Stimulated activated CD4-positive, alpha-beta T cell treated with anti-CD3 and anti-CD28 coated beads, Interleukin-12 subunit alpha, Interleukin-12 subunit beta, amount 100 ng/mL, for 24 hours (primary cell): ENCODE measurements around the gene CTRB2.

Experiments used
- DNase-seq, 2 experiments: peaks; one replicate each; pipeline ENCODE4 v3.0.0-alpha.2; 2020; ENCODE audit warnings: low read depth in 2 of 2

The CTRB2 gene

DNA sequence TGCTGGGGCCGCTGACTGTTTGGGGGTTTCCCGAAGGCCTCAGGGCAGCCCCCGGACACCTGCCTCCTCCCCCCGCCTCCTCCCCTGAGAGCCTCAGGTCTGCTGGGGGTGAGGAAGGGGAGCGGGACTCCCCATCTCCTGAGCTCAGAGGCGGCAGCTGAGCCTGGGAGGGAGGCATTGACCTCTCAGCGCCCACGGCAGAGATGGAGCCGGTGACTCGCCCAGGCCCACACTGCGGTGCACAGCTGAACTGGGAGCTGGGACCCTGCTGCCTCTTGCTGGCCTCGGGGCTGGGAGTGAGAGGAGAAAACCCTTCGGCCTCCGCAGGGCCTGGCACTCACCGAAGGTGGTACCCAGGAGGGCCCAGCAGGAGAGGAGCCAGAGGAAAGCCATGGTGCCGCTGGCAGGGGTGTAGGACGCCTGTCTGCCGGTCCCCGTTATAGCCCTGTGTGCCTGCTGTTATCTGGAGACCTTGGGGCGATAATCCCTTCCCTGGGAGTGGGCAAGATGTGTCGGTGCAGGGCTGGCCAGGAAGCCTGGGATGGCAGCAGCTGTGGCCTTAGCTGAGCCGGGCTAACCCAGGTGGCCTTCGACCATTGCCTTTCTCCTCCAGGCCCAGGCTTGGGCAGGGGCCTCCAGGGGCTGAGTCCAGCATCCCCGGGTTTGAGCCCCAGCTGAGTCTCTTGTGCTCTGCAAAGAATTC is at the start of gene CTRB2:
TSS of gene CTRB2 (minus strand) at position 413 of the 703 bp plus-strand sequence. CDS start at position 393, 20 bp downstream.
- no peak for DNase-seq

- no peak for DNase-seq
Observed at GRCh38 chr16:75256059-75256571, 49.2 kb upstream of the CTRB2 start.

DNA sequence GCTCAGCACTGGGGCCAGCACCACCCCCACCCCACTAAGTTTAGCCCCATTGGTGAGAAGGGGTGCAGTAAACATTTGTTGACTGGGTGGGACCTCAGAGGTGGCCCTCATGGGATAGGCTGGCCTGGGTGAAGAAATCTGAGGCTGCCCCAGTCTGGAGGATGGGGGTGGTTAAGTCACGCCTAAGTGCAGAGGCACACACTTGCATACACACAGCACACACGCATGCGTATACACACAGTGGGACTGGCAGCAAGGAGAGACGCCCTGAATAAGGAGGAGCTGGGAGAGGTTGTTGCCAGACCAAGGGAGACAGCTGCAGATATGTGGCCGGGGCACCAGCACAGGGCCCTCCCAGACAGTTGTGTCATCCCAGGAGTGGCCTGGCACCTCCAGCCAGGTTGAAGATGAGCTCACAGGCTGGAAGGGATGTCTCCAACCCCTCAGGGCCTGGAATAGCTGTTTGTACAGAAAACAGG is 47.4 kb upstream of the CTRB2 start:
- DNase-seq = no peak

GRCh38 chr16:75252946-75253911 is 46.3 kb upstream of the CTRB2 start:
- no peak for DNase-seq

DNA sequence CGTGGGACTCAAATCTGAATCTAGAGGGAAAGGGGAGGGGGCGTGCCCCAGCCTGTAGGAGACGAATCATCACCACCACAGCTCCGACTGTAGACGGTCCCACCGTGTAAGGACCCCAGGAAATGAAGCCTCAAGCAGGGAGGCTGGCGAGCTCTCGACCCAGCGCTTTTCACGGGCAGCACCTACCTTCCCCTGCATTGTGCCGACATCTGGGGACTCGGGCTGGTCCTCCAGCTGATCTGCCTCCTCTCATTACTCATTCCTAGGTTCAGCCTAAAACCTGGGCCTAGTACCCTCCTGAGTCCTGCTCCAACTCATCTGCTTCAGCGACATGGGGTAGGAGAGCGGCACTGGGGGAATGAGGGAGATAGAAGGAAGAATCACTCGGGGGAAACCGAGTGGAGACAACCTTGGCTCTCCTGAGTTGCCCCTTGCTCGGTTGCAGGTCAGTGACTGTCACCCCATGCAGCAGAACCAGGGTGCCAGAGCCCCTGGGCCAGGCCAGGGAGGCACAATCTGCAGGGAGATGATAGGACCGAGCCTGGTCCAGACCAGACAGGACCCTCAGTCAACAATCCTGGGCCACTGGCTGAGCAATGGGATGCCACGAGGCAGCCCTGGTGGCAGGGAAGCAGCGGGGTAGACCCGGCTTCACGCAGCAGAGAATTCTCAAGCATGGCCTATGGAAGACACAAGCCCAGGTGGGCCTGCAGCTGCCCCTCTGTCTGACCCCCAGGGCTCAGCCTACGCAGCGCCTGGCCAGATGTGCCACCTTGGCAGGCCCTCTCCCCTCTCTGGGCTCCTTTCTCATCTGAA is 45.3 kb upstream of the CTRB2 start:
- no peak for DNase-seq

DNA sequence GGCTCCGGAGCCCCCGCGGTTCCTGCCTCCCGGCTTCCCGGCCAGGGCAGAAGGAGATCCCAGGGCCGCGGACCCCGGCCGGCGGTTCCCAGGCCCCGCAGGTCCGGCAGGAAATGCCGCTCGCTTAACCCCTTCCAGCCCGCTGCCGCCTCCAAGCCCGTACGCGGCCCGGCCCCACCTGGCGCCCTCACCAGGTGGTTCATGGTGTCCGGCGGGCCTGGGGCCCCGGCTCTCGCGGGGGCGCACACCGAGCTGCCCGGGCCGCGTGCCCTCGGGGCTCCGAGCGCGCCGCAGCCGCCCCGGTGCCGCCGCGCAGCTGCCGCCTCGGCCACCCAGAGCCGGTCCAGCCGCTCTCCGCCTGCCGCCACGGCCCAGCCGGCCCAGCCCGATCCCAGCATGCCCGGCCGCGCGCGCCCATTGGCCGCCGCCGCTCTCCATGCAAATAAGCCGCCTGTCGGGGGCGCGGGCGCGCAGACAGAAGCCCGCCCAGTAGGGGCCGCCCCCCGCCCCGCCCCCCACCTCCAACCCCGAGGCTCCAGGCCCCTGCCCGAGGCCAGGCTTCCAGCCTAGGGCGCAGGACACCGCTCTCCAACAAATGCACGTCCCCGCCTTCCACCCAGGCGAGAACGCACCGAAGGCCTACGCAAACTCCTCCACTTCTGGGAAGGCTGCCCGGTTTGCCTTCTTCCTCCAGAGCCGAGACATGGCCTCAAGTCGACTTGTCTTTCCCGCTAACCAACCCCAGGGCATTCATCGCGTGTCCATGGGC is 44.5 kb upstream of the CTRB2 start, which contains the start of gene BCAR1:
TSS of gene BCAR1 (minus strand) at position 345 of the 769 bp plus-strand sequence. CDS start at position 203, 142 bp downstream.
- no peak for DNase-seq

DNA sequence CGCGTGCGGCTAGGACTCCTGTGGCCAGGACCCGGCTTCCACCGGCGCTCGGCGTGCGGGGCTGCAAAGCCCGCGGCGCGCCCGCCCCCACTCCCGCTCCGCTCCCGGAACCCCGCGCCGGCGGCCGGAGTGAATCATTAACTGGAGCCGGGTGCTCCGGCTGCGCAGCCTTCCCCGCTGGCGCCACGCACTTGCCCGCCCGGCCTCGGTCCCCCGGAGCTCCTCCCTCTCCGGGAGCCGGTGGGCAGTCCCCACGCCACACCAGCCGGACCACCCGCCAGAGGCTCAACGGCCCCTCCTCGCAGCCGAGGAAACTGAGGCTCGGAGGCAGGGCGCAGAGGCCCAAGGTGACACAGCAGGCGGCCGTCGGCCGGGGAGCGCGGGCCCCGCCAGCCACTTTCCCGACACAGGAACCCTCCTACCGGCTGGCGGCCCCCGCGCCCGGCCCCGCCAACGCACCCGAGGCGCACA is 43.9 kb upstream of the CTRB2 start:
- no peak for DNase-seq

- DNase-seq = no peak
Observed at GRCh38 chr16:75250089-75250808, 43.3 kb upstream of the CTRB2 start.

DNA sequence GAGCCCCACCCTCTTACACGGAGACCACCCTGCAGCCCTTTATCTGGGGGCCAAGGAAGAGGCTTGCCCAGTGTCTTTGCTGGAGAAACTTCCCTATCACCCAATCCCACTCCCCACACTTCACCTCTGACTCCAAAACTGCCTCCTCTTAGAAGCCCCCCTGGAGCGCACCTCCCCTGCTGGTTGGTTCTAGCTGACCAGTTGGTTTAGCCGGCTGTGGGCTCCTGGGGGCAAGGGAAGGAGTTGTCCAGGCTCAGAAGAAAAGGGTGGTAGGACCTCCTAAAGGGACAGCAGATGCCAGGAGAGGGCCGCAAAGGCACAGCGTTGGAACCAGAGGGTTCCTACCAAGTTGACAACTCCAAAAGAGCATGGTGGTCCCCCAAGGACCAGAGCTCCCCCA is 42.5 kb upstream of the CTRB2 start:
- DNase-seq = no peak

GRCh38 chr16:75248536-75249380 is 41.8 kb upstream of the CTRB2 start:
- no peak for DNase-seq

DNA sequence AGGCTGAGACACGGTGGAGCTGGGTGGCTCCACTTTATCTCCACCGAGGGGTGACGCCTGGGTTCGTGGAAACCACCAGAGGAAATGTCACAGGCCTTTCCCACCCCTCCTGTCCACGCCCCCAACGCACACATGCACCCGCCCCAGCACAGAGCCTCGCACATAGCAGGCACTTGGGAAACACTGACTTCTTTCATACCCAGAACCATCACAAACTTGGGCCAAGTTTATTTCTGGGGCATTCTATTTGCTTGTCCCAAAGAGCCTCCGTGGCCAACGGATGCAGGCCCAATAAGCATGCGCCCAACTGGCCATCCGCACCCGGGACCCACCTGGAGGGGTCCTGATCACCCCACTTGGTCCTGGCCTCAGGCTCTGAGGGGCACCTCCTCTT is 41.2 kb upstream of the CTRB2 start:
- DNase-seq = no peak

DNA sequence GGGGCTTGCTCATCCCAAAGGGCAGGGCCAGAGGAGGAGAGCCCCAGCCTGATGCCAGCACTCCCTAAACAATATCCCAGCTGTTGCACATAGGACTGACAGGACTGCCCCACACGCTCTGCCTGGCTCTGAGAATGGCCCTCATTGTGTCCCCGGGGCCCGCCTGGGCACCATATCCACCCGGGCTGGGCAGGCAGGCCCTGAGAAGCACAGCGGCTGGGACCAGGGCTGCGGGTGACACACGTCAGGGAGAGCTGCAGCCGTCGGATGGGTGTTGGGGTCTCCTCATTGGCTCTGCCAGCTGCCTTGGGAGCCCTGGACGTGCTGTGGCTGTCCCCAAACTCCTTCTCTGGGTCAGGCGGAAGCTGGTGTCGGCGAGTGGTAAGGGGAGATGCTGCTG is 40.3 kb upstream of the CTRB2 start:
- DNase-seq = no peak

DNA sequence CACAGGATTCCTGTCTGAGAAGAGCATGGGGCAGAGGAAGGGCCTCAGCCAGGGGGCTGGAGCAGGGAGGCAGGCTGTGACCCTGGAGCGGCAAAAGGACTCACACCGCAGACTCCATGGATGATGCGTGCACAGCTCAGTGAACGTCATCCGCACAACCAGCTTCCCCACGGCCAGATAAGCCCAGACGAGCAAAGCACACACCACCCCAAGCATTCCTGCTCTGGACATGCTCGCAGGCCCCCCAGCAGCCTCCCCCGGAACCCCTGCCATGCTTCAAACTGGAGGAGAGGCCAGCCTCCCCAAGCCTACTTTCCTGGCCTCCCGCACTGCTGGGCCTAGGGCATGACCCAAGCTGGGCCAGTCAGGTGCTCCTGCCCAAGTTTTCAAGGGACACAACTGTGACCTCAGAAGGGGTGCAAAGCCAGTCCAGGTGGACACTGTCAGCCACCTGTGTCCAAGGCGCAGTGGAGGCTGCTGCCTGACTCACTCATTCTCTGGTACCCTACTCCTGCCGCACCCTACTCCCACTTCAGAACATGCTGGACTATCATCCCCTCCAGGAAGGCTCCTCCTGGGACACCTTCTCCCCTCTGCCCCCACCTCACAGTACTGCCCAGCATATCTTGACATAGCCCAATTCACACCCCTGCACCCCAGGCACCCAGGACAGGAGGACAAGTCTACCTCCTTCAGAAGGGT is 39.7 kb upstream of the CTRB2 start:
- DNase-seq = no peak

GRCh38 chr16:75244844-75245758 is 38.1 kb upstream of the CTRB2 start:
- no peak for DNase-seq

DNA sequence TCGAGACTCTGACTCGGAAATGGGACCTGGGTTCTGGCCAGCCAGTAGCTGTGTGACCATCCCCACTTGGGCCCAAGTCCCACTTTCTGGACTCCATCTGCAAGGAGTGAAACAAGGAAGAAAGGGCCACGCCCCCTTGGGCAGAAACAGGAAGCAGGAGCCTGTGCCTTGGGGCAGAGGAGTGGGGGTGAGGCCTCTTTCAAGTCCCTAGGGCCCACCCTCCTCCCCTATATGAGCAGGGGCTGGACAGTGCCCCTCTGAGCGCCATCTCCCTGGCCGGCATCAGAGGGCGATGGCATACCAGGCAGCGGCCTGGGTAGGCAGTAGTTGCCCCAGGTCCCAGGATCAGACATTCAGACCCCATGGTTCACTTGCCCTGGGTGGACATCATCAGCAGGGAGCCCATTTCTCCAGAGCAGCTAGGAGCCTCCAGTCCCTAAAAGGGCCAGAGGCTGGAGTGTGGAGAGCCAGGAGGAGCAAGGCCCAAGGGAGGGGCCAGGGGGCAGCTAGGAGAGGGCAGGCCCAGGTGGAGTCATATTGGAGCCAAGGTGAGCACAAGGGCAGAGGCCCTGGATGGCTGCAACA is 37.4 kb upstream of the CTRB2 start:
- DNase-seq = no peak

DNA sequence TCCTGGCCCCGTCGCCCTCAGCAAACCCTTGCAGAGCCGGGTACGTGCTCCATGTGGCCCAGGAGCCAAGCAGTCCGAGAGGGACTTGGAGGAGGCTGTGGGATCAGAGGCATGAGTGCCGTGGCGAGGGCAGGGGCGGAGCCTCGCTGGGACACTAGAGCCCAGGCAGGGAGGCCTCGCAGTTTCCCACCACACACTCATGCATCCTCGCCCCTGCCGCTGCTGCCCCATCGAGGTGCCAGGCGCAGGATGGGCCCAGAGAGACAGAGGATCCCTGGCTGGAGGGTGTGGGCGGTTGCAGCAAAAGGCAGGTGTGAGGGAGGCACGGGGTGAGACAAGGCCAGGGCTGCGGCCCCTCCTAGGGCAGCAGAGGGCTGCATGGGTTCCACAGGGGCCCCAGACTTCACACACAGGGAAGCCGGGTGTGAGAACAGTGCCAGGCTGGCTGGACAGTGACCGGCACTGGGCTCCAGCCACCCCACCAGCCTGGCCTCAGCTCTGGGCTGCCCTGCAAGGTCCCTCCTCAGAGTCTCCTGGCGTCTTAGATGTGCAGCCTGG is 36.8 kb upstream of the CTRB2 start:
- no peak for DNase-seq
